ENCODE results near the gene DNAJC25. TPM values are rescaled to one million over a fixed set of nuclear protein-coding genes. Genes with fewer than 3 reads are reported as not detected.

Gene DNAJC25
- total and polyA plus RNA-seq, 2 of the 13 experiments (the other 11 are each of a cell fraction or from before 2014, with no cell fraction given), result 5.7 to 10.2 TPM

DNA sequence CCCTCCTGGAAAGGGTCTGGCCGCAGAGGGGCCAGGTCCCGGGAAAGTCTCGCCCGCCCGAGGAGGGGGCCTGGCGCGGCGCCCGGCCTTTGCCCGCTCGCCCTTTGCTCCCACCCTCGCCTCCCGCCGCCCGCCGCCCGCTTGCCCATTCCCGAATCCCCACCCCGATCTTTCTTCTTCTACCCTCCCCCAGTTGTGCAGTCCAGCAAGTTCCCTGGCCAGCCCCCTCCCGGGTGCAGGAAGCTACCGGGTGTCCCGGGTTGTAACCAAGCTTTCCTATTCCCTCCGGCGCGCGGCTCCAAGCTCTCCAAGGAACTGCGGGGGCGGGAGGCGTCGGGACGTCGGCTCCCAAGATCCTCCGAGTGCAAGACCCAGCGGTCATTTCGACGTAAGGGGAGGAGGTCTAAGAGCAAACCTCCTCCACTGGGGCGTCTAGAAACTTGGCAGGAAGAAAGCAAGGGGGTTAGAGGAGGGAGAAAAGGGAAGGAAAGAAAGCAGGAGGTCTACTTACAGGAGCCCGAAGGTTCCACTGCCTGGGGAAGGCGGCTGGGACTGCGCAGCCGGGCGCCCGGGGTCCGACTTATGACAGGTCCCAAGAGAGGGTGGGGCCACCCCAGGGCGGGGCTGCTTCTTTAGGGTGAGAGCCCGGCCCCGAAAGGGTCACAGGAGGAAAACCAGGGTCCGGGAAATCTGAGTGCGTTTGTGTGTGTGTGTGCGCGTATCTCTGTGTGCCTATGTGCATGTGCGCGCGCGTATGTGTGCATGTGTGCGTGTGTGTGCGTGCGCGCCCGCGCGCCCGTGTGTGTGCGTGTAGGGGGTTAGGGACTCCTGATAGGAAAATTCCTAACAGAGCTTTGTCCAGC, 31.8 kb upstream of the DNAJC25 start, which contains the start of gene PTGR1:
TSS of gene PTGR1 (minus strand) at position 556 of the 863 bp plus-strand sequence. CDS start 2,225 bp downstream, outside the sequence.
- Histone ChIP-seq H3K79me2 (ENCODE audit: insufficient read depth, low read length) (no peaks in the 10 kb centered on the region), H3K27ac (ENCODE audit: extremely low read length, insufficient read depth, low read length) (peak within 1 kb of the TSS; percentile 76), H3K27me3 (ENCODE audit: control insufficient read depth in 1 of 2, insufficient read depth in 2 of 2, low read length in 2 of 2) (no peaks in the 10 kb centered on the region), H3K9me3 (ENCODE audit: low read length) (no peaks in the 10 kb centered on the region), H3K4me3 (replicated peaks in 1 of 3; ENCODE audit: insufficient read depth in 1 of 3, low read depth in 2 of 3, low read length in 3 of 3) (peak within 1 kb of the TSS; percentile 62 to 87 (median 77)), H3K36me3 (replicated peaks in 1 of 2; ENCODE audit: control insufficient read depth in 1 of 2, insufficient read depth in 2 of 2, low read length in 2 of 2) (no peaks in the 10 kb centered on the region), H4K20me1 (ENCODE audit: insufficient read depth, low read length) (no peaks in the 10 kb centered on the region), H2AFZ (ENCODE audit: low read length) (peak within 1 kb of the TSS; percentile 76), H3K4me1 (ENCODE audit: insufficient read depth, low read length) (peaks cover 52% of the 10 kb centered on the region), H3K9ac (ENCODE audit: insufficient read depth, low read depth, low read length) (peak within 1 kb of the TSS; percentile 55; the same call in 1 of the 2 replicates), H3K4me2 (ENCODE audit: low read depth, low read length) (peak within 1 kb of the TSS; percentile 92)
- intact Hi-C loops (cut with micrococcal nuclease; ENCODE audit: unreplicated experiment), result loop anchor here (2.0 kb wide), 3 partner anchors 13 to 75 kb away; partner anchors contain the start of gene ZNF483
- peak; percentile 35 for DNase-seq (ENCODE audit: low spot score)
- 33% methylated on average over 40 of the region's 64 CpGs for WGBS (ENCODE audit: low lambda C conversion rate)
- BruUV-seq (replicated peaks), result TSS peak; percentile 48
- CTCF ChIA-PET (ENCODE audit: low intra/inter-chr PET ratio, low total read pairs), result interaction anchor here (2.4 to 2.5 kb wide), 2 partner anchors 22 to 92 kb away, joined by 19 to 27 read pairs; no protein-coding TSS in a partner anchor
- ATAC-seq, result peak; percentile 65
- in situ Hi-C loops (cut with HindIII; ENCODE audit: extremely low pct_ligation_motif_present, low pct_unique_long_range_greater_than_20kb), result no loop called here
- FAIRE-seq, result no peak
- POLR2A ChIA-PET, result interaction anchor here (0.7 to 2.1 kb wide), 6 partner anchors 14 to 52 kb away, joined by 3 to 18 read pairs (median 6); partner anchors contain the start of gene DNAJC25
- peak; percentile 32; the same call in 1 of the 2 replicates for TF ChIP-seq ZBTB38 (CRISPR knock-in tag; IDR thresholded peaks at IDR 0.05)
- TF ChIP-seq XRCC5 (optimal IDR thresholded peaks at IDR 0.05; ENCODE audit: low read length), result no peak
- no peak for TF ChIP-seq MLLT10 (CRISPR knock-in tag; IDR thresholded peaks at IDR 0.05)
- TF ChIP-seq KDM2A (CRISPR knock-in tag; IDR thresholded peaks at IDR 0.05; ENCODE audit: borderline replicate concordance, low read depth), result peak; percentile 41; the same call in 1 of the 2 replicates
- peak; percentile 20; the same call in 1 of the 2 replicates for TF ChIP-seq DMAP1 (CRISPR knock-in tag; IDR thresholded peaks at IDR 0.05)
- no peak for TF ChIP-seq RNF2 (conservative IDR thresholded peaks at IDR 0.05; ENCODE audit: low read depth)
- TF ChIP-seq, protein P1, sequence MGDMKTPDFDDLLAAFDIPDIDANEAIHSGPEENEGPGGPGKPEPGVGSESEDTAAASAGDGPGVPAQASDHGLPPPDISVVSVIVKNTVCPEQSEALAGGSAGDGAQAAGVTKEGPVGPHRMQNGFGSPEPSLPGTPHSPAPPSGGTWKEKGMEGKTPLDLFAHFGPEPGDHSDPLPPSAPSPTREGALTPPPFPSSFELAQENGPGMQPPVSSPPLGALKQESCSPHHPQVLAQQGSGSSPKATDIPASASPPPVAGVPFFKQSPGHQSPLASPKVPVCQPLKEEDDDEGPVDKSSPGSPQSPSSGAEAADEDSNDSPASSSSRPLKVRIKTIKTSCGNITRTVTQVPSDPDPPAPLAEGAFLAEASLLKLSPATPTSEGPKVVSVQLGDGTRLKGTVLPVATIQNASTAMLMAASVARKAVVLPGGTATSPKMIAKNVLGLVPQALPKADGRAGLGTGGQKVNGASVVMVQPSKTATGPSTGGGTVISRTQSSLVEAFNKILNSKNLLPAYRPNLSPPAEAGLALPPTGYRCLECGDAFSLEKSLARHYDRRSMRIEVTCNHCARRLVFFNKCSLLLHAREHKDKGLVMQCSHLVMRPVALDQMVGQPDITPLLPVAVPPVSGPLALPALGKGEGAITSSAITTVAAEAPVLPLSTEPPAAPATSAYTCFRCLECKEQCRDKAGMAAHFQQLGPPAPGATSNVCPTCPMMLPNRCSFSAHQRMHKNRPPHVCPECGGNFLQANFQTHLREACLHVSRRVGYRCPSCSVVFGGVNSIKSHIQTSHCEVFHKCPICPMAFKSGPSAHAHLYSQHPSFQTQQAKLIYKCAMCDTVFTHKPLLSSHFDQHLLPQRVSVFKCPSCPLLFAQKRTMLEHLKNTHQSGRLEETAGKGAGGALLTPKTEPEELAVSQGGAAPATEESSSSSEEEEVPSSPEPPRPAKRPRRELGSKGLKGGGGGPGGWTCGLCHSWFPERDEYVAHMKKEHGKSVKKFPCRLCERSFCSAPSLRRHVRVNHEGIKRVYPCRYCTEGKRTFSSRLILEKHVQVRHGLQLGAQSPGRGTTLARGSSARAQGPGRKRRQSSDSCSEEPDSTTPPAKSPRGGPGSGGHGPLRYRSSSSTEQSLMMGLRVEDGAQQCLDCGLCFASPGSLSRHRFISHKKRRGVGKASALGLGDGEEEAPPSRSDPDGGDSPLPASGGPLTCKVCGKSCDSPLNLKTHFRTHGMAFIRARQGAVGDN (CRISPR knock-in tag; IDR thresholded peaks at IDR 0.05), result peak; percentile 13; the same call in 1 of the 2 replicates
- TF ChIP-seq, protein P2, sequence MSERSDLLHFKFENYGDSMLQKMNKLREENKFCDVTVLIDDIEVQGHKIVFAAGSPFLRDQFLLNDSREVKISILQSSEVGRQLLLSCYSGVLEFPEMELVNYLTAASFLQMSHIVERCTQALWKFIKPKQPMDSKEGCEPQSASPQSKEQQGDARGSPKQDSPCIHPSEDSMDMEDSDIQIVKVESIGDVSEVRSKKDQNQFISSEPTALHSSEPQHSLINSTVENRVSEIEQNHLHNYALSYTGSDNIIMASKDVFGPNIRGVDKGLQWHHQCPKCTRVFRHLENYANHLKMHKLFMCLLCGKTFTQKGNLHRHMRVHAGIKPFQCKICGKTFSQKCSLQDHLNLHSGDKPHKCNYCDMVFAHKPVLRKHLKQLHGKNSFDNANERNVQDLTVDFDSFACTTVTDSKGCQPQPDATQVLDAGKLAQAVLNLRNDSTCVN (CRISPR knock-in tag; IDR thresholded peaks at IDR 0.05; ENCODE audit: borderline replicate concordance), result no peak
- peak; percentile 32; the same call in 1 of the 2 replicates for TF ChIP-seq ZNF777 (CRISPR knock-in tag; IDR thresholded peaks at IDR 0.05)
- 0 out of 2 replicates have a peak, but pooled peaks have one; percentile 13 for TF ChIP-seq MTA1 (CRISPR knock-in tag; IDR thresholded peaks at IDR 0.05; ENCODE audit: borderline replicate concordance)
- TF ChIP-seq ZNF503 (CRISPR knock-in tag; IDR thresholded peaks at IDR 0.05), result no peak
- no peak for TF ChIP-seq SNRNP70 (IDR thresholded peaks at IDR 0.05; ENCODE audit: low read depth, low read length)
- no peak for TF ChIP-seq KLF15 (CRISPR knock-in tag; IDR thresholded peaks at IDR 0.05; ENCODE audit: borderline replicate concordance)
- TF ChIP-seq MAZ (IDR thresholded peaks at IDR 0.05; ENCODE audit: borderline replicate concordance, low read depth, low read length), result no peak
- no peak for TF ChIP-seq MAZ (CRISPR knock-in tag; IDR thresholded peaks at IDR 0.05; ENCODE audit: low read depth)

All from HepG2 (cell line).